Daoy (cell line): ENCODE data around the gene PLA2G4B. TPM values are rescaled to one million over a fixed set of nuclear protein-coding genes. Genes with fewer than 3 reads are reported as not detected.

Source experiments
- DNase-seq: peaks from one replicate; pipeline ENCODE4 v3.0.0-alpha.2; 2015; ENCODE audit warnings: low read depth
- total RNA-seq: library from RNA; depleted of rRNA; stranded (reverse); fragments of >200 nt; shearing (Covaris generic); gene quantifications from 2 replicates; pipeline ENCODE4 v1.2.3, GENCODE V29; 2014

The PLA2G4B gene
- total RNA-seq, 1 experiment from 2014 or later, result 4.6 TPM

DNA sequence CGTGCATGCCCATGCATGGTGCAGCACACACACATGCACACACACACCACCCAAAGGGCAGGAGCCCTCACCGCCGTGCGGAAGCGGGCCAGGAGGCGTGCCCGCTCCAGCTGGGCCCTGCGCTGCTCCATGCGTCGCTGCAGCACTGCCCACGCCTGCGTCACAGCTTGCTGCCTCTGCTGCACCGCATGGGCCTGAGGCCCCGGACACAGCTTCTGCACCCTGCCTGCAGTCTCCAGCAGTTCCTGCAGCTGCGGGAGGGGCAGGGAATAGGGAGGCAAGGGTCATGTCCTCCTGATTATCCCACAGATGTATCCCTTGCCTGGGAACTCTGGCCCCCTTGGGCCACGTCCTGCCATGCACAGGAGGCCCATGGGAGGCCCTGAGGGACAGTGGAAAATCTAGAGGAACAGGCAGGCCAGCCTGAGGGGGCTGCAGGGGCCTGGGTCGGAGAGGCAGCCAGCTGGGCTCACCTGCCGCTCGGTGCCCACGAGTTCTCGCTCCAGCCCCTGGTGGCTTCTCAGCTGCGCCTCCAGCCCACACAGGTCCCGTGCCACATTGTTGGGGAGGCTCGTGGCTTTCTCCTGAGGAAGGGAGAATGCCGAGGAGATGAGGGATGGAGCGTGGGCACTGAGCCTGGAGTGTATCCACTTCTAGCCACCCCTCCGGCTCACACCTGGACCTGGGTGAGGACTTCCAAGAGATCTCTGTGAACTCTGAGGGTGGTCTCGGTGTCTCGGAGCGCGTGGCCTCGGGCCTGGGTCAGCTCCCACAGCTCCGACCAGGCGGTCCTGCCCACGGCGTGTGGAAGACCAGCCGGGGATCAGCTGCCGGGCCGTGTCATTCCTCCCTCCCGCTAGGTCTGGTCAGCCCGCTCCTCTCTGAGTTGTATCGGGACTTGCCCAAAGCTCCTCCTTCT is 31.4 kb downstream of the PLA2G4B start:
- DNase-seq, result no peak

DNA sequence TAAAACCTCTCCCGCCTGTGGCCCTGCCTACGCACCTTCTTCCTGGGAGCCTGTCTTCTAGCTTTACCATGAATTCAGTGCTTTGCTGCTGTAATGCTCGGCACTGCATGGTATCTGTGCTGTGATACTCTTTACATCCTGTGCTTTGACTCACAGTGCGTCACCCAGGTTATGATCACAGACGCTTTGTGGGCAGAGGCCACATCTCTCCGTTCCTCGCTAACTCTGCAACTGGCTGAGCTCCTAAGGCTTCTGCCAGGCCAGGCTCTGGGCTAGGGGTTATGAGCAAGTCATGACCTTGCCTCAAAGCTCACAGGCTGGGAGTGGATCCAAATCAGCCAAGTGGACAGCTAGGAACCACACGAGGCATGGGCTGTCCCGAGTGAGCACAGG is 32.0 kb downstream of the PLA2G4B start:
- DNase-seq, result peak; percentile 92

- no peak for DNase-seq
Observed at GRCh38 chr15:41871175-41871905, 32.7 kb downstream of the PLA2G4B start.

GRCh38 chr15:41872166-41872747 is 33.6 kb downstream of the PLA2G4B start:
- peak; percentile 27 for DNase-seq

GRCh38 chr15:41873711-41874110 is 35.1 kb downstream of the PLA2G4B start:
- DNase-seq, result no peak

DNA sequence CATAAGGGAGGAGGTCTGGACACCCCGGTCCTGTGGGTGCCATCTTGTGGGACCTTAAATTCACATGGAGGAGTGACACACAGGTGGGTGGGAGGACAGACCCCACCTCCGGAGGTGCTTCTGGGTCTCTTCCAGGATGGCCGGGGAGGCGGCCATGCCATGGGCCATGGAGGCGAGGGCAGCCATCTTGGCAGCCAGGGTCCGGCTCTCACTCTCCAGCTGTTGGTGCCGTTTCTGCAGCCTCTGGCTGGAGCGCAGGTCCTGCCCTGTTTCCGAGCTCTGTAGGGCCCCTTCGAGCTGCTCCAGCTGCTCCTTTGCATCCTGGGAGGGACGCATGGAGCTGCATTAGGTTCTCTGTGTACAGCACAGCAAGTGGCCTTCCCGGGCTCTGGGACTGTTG is 36.1 kb downstream of the PLA2G4B start:
- DNase-seq, result no peak

DNA sequence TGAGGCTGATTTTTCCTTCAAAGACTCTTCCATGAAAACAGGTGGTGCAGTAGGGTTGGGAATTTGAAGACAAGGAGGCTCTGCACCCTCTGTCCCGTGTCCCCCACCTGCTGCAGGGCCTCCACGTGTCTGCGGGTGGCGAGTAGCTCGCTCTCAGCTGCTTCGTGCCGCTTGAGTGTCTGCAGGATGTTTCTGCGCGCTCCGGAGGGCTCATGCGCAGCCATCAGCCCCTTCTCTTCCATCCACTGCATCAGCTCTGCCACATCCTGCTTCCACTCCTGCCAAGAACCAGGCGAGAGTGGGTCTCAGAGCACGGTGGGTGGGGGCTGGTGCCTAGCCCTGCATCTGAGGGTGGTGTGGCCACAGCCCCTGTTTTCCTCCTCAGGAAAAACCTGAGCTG is 37.4 kb downstream of the PLA2G4B start:
- no peak for DNase-seq

DNA sequence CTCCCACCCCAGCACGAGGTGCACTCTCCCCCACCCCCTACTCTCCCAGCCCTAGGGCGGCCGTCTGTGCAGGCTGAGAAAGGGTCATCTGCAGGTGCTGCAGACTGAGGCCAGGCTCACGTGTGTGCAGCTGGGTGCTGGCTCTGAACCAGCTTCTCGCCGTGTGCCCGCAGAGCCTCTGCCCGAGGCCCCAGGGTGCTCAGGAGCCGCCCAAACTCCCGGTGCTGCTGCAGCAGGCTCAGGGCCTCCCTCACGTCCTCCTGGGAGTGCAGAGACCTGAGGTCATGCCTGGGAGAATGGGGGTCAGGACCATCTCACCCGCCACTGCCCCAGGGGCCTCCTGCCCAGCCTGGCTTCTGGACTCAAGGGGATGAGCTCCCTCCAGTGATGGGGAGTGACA is 38.0 kb downstream of the PLA2G4B start:
- no peak for DNase-seq

- no peak for DNase-seq
Observed at GRCh38 chr15:41877631-41878354, 39.1 kb downstream of the PLA2G4B start.

GRCh38 chr15:41878355-41878699 is 39.7 kb downstream of the PLA2G4B start:
- no peak for DNase-seq

GRCh38 chr15:41879321-41879845 is 40.7 kb downstream of the PLA2G4B start:
- no peak for DNase-seq

DNA sequence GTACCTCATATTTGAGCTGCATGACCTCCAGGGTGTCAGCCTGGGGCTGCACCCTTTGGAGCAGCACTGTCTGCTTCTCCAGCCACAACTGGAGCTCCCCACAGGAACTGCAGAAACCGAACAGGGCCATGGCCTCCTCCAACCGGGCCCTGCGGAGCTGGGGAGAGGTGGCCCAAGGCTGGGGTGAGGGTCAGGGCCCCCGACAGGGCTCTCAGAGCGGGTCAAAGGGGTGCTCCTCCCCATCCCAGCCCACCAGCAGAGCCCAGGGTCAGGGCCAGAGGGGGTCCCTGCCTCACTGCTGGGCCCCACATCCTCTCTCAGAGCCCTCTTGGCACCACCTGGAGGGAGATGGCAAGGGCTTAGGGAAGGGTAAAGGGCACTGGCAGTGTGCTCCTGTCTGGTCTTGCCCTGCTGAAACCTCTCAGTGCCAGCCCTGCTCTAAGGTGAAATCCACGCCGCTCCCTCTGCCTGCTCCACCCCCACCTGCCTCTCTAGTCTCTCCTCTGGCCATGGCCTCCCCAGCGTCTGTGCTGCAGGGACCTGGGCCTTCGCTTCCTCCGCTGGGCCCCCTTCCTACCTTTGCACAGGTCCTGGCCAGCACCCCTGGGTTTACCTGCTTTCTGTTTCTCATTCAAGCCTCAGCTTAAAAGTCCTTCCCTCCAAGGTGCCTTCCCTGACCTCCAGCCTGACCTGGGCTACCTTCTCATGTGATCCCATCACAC is 41.7 kb downstream of the PLA2G4B start:
- no peak for DNase-seq

- DNase-seq, result no peak
Observed at GRCh38 chr15:41881086-41881485, 42.4 kb downstream of the PLA2G4B start.

DNA sequence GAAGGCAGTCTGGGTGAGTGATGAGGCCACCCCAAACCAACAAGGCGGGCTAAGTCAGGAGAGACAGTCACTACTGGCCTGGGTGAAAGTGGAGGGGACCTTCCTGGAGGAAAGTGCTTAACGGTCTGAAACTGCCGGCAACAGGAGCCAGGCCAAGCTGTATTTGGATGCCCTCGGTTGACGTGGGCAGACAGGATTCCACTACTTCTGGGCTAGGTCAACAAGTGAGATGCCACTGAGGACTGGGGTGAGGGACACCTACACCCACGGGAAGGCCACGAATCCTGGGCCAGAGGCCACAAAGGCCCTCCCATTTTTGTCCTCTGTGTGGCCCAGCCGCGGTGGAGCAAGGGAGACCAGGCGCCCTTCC is 42.9 kb downstream of the PLA2G4B start:
- no peak for DNase-seq

GRCh38 chr15:41881920-41882688 is 43.5 kb downstream of the PLA2G4B start:
- DNase-seq, result no peak

DNA sequence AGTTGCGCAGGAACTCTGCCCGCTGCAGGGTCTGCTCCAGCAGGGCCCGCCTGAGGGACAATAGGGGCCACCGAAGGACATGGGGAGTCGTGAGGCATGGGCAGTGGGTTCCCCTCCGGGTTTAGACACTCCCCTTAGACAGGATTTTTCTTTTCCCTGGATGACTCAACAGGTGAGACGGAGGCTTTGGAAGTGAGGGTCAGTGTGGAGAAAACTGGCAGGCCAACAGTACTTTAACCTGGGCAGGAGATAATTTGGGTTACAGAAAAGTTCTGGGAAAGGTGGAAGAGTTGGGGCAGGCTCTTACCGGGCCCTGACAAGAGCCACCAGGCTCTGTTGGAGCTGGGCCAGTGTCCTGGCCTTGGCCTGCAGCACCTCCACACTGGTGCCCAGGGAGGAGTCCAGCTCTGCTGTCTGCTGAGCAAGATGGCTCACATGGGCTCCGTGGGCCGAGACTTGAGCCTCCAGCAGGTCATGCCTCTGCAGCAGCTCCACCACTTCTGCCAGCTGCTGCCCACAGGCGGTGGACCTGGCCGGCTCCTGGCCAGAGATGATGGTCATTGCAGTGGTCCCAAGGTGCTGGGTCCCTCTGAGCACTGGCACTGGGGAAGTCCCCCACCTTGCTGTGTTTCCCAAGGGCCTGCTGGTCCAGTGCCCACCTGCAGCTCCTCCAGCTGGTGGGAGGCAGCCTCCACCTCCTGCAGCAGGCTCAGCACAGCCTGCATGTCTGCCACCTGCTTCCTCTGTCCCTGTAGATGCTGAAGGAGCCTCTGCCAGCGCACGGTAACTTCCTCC is 44.2 kb downstream of the PLA2G4B start:
- DNase-seq, result no peak

DNA sequence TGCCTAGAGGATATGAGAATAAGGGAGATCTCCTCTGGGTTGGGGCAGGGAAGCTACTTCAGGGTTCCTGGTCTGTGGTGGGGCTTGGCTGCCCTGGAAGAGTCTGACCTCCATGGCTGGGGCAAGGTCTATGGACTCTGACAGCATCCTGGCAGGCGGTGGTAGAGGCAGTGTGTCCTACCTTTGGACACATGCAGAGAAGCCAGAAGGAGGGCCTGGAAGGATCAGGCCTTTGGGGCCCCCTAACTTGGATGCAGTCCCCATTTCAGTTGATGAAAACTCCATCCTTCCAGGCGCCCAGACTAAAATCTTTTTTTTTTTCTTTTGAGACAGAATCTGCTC is 44.8 kb downstream of the PLA2G4B start:
- DNase-seq, result no peak

- no peak for DNase-seq
Observed at GRCh38 chr15:41884458-41884857, 45.8 kb downstream of the PLA2G4B start.

DNA sequence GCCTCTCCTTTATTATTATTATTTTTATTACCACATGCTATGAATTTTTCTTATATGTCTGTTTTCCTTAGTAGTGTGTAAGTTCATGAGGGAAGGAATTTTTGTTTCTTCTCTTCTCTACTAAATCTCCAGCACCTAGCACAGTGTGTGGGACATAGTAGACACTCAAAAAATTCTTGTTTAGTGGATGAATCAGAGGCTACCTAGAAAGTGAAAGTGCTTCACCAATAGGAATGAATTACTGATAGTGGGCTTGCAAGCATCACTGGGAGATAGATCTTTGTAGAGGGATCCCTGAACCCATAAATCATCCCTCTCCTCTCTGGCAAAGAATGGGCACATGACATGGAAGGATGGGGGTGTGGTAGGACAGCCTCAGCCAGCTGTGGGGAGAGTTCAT is 46.7 kb downstream of the PLA2G4B start:
- DNase-seq, result no peak

DNA sequence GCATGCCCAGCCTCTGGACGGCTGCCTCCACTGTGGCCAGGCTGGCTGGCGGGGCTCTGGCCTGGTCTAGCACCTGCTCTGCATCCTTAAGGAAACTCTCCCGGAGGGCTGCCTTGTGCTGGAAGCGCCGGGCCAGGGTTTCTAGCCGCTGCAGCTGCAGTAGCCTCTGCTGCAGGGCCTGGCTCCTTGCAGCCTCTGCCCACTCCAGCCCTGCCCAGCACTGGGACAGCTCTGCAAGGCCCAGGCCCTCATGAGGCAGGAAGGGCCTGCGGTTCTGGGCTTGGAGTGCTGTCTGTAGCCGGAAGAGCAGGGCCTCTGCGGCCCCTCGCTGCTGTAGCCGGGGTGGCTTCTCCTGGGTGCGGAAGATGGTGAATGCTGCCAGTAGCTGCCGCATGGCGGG is 47.2 kb downstream of the PLA2G4B start:
- DNase-seq, result no peak
